ENCODE data around the gene NF1. TPM values are rescaled to one million over a fixed set of nuclear protein-coding genes. Genes with fewer than 3 reads are reported as not detected.

NF1 gene
- total RNA-seq, 4 donors from 2014 or later, result 34.8 to 106 (median 59.2) TPM

GRCh38 chr17:31158746-31159377, 64.1 kb downstream of the NF1 start:
- peaks cover 0 to 23% (median 1%) of the 10 kb centered on the region in 4 donors for H3K36me3 ChIP-seq
- WGBS, 2 donors (ENCODE audit: low coverage in 1 of 2), result 76 to 80% methylated on average over 1 of the region's 1 CpG
- in situ Hi-C loops (cut with MboI; ENCODE audit: low pct_ligation_motif_present in 1 of 4, low pct_unique_long_range_greater_than_20kb in 1 of 4, low sequenced_read_pairs in 3 of 4), result no loop called here
- H3K27me3 ChIP-seq, result no peaks in the 10 kb centered on the region
- no peak overlapping the region for H3K27ac ChIP-seq
- H3K9me3 ChIP-seq, result no peaks in the 10 kb centered on the region
- DNase-seq, result no peak
- H3K4me3 ChIP-seq, result no peak overlapping the region
- intact Hi-C loops (cut with DNase I; ENCODE audit: low total_unique reads), result no loop called here
- H3K4me1 ChIP-seq, result no peaks in the 10 kb centered on the region
- TF ChIP-seq POLR2A (IDR thresholded peaks at IDR 0.05) (no peak), EP300 (IDR thresholded peaks at IDR 0.05; ENCODE audit: low read depth) (no peak), POLR2AphosphoS5 (IDR thresholded peaks at IDR 0.05) (no peak)
- TF ChIP-seq, protein P1, sequence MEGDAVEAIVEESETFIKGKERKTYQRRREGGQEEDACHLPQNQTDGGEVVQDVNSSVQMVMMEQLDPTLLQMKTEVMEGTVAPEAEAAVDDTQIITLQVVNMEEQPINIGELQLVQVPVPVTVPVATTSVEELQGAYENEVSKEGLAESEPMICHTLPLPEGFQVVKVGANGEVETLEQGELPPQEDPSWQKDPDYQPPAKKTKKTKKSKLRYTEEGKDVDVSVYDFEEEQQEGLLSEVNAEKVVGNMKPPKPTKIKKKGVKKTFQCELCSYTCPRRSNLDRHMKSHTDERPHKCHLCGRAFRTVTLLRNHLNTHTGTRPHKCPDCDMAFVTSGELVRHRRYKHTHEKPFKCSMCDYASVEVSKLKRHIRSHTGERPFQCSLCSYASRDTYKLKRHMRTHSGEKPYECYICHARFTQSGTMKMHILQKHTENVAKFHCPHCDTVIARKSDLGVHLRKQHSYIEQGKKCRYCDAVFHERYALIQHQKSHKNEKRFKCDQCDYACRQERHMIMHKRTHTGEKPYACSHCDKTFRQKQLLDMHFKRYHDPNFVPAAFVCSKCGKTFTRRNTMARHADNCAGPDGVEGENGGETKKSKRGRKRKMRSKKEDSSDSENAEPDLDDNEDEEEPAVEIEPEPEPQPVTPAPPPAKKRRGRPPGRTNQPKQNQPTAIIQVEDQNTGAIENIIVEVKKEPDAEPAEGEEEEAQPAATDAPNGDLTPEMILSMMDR (IDR thresholded peaks at IDR 0.05), result no peak

DNA sequence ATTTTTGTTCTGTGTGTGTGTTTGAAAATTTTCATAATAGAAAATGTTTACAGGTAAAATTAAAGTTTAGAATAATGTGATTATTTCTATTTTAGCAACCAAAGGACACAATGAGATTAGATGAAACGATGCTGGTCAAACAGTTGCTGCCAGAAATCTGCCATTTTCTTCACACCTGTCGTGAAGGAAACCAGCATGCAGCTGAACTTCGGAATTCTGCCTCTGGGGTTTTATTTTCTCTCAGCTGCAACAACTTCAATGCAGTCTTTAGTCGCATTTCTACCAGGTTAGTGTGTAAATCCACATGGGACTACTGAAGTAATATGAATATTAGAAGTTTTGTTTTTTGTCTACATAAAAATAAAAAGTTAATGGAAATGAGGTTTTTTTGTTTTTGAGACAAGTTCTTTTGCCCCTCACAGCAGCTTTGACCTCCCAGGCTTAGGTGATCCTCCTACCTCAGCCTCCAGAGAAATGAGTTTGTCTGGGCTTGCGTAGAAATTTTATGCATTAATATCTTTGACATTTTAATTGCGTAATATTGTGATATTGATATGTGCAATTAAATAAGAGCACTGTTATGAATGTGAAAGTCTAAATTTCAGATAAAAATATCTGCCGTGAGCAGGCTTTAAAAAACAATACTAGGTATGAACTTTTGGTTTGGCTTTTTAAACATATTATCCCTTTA, 68.5 kb downstream of the NF1 start:
- Histone ChIP-seq H3K36me3 (peaks cover 0 to 16% (median 5%) of the 10 kb centered on the region in 4 donors), H3K4me1 (no peaks in the 10 kb centered on the region), H3K27me3 (no peaks in the 10 kb centered on the region), H3K4me3 (no peak overlapping the region), H3K27ac (no peak overlapping the region), H3K9me3 (no peaks in the 10 kb centered on the region)
- 97 to 98% methylated on average over 7 of the region's 7 CpGs for WGBS, 2 donors (ENCODE audit: low coverage in 1 of 2)
- DNase-seq, result no peak
- intact Hi-C loops (cut with DNase I; ENCODE audit: low total_unique reads), result no loop called here
- in situ Hi-C loops (cut with MboI; ENCODE audit: low pct_ligation_motif_present in 1 of 4, low pct_unique_long_range_greater_than_20kb in 1 of 4, low sequenced_read_pairs in 3 of 4), result no loop called here
- TF ChIP-seq POLR2AphosphoS5 (IDR thresholded peaks at IDR 0.05) (no peak), POLR2A (IDR thresholded peaks at IDR 0.05) (no peak), EP300 (IDR thresholded peaks at IDR 0.05; ENCODE audit: low read depth) (no peak)
- TF ChIP-seq, protein P1 (IDR thresholded peaks at IDR 0.05), result no peak

DNA sequence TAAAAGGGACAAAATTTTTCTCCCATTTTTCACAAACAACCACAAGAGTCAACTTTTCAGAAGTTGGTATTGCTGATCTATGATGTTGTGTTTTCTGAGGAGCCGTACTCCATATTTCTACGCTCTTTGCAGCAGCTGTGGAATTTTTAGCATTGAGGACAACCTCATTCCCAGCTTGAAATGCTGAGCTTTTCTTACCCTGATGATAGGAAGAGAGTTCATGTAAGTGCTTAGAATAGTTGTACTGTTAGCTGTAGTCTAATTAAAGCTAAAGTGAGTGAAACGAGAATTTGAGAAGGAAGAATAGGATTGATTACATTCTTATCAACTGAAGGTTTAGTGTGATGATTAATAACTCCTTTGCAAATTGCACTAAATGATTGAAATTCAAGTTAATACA, 72.3 kb downstream of the NF1 start:
- Histone ChIP-seq H3K4me3 (no peak overlapping the region), H3K9me3 (no peaks in the 10 kb centered on the region), H3K36me3 (peaks cover 0 to 16% (median 5%) of the 10 kb centered on the region in 4 donors), H3K27ac (no peak overlapping the region), H3K4me1 (no peaks in the 10 kb centered on the region), H3K27me3 (no peaks in the 10 kb centered on the region)
- no peak for TF ChIP-seq POLR2A (IDR thresholded peaks at IDR 0.05)
- TF ChIP-seq POLR2AphosphoS5 (IDR thresholded peaks at IDR 0.05), result no peak
- TF ChIP-seq, protein P1 (IDR thresholded peaks at IDR 0.05), result no peak
- no peak for TF ChIP-seq EP300 (IDR thresholded peaks at IDR 0.05; ENCODE audit: low read depth)
- DNase-seq, result no peak
- in situ Hi-C loops (cut with MboI; ENCODE audit: low pct_ligation_motif_present in 1 of 4, low pct_unique_long_range_greater_than_20kb in 1 of 4, low sequenced_read_pairs in 3 of 4) (no loop called here), intact Hi-C loops (cut with DNase I; ENCODE audit: low total_unique reads) (no loop called here)
- WGBS, 2 donors (ENCODE audit: low coverage in 1 of 2), result 92 to 98% methylated on average over 1 to 3 of the region's 3 CpGs

DNA sequence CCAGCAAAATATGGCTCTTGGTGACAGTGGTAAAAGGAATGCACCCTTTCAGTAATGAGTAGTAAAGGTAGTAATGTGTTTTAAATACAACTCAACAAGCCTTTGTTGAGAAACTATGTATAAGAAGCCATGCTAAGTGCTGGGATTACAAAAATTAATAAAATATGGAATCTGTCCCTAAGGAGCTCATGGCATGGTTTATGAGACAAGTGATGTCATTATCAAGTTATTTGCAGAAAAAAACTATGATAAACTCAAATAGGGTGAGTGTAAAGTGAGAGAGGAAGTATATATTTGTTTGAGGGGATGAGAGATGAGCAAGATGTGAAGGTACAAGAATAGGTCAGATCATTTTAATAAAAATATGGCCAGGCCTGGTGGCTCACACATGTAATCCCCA, 76.9 kb downstream of the NF1 start:
- DNase-seq, result no peak
- intact Hi-C loops (cut with DNase I; ENCODE audit: low total_unique reads), result no loop called here

More for the DNA sequence above, 76.9 kb downstream of the NF1 start:
- Histone ChIP-seq H3K27ac (no peak overlapping the region), H3K36me3 (peaks cover 0 to 5% (median 0%) of the 10 kb centered on the region in 4 donors), H3K4me1 (no peaks in the 10 kb centered on the region), H3K4me3 (no peak overlapping the region), H3K27me3 (no peaks in the 10 kb centered on the region), H3K9me3 (no peaks in the 10 kb centered on the region)
- in situ Hi-C loops (cut with MboI; ENCODE audit: low pct_ligation_motif_present in 1 of 4, low pct_unique_long_range_greater_than_20kb in 1 of 4, low sequenced_read_pairs in 3 of 4), result no loop called here
- TF ChIP-seq POLR2A (IDR thresholded peaks at IDR 0.05) (no peak), EP300 (IDR thresholded peaks at IDR 0.05; ENCODE audit: low read depth) (no peak), POLR2AphosphoS5 (IDR thresholded peaks at IDR 0.05) (no peak)
- TF ChIP-seq, protein P1 (IDR thresholded peaks at IDR 0.05), result no peak
